ENCODE results near the gene KNOP1.

The KNOP1 gene

DNA sequence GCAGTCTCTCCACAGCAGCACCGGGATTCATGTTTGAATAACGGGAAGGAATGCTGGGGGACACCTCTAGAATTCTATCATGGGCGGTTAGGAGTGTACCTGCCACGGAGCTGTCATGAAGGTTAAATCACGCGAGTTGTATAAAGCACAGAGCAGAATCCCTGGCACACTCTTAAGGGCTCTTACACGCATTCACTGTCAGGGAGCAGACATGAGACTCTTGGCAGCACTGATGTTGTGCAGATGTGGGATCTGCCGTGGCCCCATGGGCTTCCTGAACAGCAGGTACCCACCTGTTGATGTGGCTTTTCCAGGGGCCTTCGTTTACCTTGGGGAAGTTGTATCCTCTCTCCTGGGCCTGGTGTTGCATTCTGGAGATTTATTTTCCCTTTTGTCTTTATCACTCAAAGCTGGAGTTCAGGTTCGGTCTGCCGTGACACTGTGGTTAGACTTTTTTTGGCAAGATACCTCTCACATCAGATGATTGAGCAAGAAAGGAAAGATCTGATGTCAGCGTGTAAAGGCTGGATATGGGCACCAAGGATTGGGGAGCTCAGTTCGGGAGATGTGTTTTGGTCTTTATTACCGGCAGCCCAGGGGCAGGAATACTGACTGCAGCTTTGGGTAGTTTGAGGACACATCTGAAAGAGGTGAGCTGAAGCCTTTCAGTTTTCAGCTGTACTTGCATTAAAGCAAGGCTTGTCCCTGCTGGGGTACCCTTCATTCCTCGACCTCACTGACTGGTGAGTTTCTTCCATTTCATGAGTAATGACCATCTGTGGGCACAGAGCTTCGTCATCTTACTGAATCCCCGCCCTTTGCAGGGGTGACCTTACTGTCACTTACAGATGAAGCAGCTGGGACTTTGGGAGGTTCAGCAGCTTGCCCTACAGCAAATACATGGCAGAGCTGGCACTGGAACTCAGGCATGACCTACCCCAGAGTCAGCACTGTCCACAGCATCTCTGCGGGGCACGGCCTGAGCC, 19.3 kb downstream of the KNOP1 start:
- TF ChIP-seq, protein P1, sequence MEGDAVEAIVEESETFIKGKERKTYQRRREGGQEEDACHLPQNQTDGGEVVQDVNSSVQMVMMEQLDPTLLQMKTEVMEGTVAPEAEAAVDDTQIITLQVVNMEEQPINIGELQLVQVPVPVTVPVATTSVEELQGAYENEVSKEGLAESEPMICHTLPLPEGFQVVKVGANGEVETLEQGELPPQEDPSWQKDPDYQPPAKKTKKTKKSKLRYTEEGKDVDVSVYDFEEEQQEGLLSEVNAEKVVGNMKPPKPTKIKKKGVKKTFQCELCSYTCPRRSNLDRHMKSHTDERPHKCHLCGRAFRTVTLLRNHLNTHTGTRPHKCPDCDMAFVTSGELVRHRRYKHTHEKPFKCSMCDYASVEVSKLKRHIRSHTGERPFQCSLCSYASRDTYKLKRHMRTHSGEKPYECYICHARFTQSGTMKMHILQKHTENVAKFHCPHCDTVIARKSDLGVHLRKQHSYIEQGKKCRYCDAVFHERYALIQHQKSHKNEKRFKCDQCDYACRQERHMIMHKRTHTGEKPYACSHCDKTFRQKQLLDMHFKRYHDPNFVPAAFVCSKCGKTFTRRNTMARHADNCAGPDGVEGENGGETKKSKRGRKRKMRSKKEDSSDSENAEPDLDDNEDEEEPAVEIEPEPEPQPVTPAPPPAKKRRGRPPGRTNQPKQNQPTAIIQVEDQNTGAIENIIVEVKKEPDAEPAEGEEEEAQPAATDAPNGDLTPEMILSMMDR (conservative IDR thresholded peaks at IDR 0.05; ENCODE audit: low read length): no peak
- TF ChIP-seq EZH2phosphoT487 (IDR thresholded peaks at IDR 0.05; ENCODE audit: borderline replicate concordance): no peak
- peaks cover 18% of the 10 kb centered on the region; the same call in 1 of the 2 replicates for H3K36me3 ChIP-seq (ENCODE audit: insufficient read depth, low read length)
- H3K4me2 ChIP-seq (ENCODE audit: low read depth, low read length, poor library complexity, severe bottlenecking): no peak overlapping the region
- H4K20me1 ChIP-seq (ENCODE audit: insufficient read depth, low read length, poor library complexity, severe bottlenecking): no peaks in the 10 kb centered on the region
- H3K27me3 ChIP-seq (ENCODE audit: insufficient read depth, low read length, poor library complexity, severe bottlenecking): no peaks in the 10 kb centered on the region
- no peak overlapping the region for H3K4me3 ChIP-seq (ENCODE audit: low read length, poor library complexity, severe bottlenecking)
- no peaks in the 10 kb centered on the region for H3K9me3 ChIP-seq (ENCODE audit: insufficient read depth, low read depth, low read length)
- no peaks in the 10 kb centered on the region for H3K9me2 ChIP-seq (replicated peaks; ENCODE audit: low read depth, low read length)
- H3K9ac ChIP-seq (ENCODE audit: low read depth, low read length, poor library complexity, severe bottlenecking): no peak overlapping the region
- H3K4me1 ChIP-seq (ENCODE audit: insufficient read depth, low read length, poor library complexity, severe bottlenecking): no peaks in the 10 kb centered on the region
- no peak overlapping the region for H2AFZ ChIP-seq (ENCODE audit: low read length)
- no peaks in the 10 kb centered on the region for H3K79me2 ChIP-seq (ENCODE audit: insufficient read depth, low read length)
- H3F3A ChIP-seq (ENCODE audit: low read depth): no peaks in the 10 kb centered on the region

DNA sequence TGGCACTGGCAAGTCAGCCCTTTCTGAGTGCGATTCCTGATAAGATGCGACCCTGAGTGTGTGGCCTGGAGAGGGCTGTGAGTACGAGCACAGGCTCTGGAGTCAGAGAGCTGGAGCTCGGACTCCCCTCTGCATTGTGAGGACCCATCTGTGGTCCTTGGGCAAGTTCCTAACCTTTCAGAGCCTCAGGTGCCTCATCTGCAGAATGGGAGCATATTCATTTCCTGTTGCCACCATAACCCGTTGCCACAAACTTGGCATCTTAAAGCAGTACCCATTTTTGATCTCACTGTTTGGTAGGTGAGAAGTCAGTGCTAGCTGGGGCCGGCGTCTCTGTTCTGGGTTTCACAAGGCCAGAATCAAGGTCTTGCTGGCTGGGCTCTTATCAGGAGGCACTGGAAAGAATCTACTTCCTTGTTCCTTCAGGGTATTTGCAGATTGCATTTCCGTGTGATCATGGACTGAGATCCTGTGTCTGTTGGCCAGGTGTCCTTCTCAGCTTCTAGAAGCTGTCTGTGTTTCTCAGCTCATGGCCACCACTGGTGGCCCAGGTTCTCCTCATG, 20.2 kb downstream of the KNOP1 start:
- peaks cover 12% of the 10 kb centered on the region; the same call in 1 of the 2 replicates for H3K36me3 ChIP-seq (ENCODE audit: insufficient read depth, low read length)
- no peaks in the 10 kb centered on the region for H3F3A ChIP-seq (ENCODE audit: low read depth)
- no peaks in the 10 kb centered on the region for H3K9me2 ChIP-seq (replicated peaks; ENCODE audit: low read depth, low read length)
- H3K4me2 ChIP-seq (ENCODE audit: low read depth, low read length, poor library complexity, severe bottlenecking): no peak overlapping the region
- H3K9ac ChIP-seq (ENCODE audit: low read depth, low read length, poor library complexity, severe bottlenecking): no peak overlapping the region
- H4K20me1 ChIP-seq (ENCODE audit: insufficient read depth, low read length, poor library complexity, severe bottlenecking): no peaks in the 10 kb centered on the region
- no peak overlapping the region for H3K4me3 ChIP-seq (ENCODE audit: low read length, poor library complexity, severe bottlenecking)
- H3K9me3 ChIP-seq (ENCODE audit: insufficient read depth, low read depth, low read length): no peaks in the 10 kb centered on the region
- TF ChIP-seq EZH2phosphoT487 (IDR thresholded peaks at IDR 0.05; ENCODE audit: borderline replicate concordance): no peak
- TF ChIP-seq, protein P1 (conservative IDR thresholded peaks at IDR 0.05; ENCODE audit: low read length): no peak
- H3K4me1 ChIP-seq (ENCODE audit: insufficient read depth, low read length, poor library complexity, severe bottlenecking): no peaks in the 10 kb centered on the region
- no peak overlapping the region for H2AFZ ChIP-seq (ENCODE audit: low read length)
- H3K79me2 ChIP-seq (ENCODE audit: insufficient read depth, low read length): no peaks in the 10 kb centered on the region
- H3K27me3 ChIP-seq (ENCODE audit: insufficient read depth, low read length, poor library complexity, severe bottlenecking): no peaks in the 10 kb centered on the region

DNA sequence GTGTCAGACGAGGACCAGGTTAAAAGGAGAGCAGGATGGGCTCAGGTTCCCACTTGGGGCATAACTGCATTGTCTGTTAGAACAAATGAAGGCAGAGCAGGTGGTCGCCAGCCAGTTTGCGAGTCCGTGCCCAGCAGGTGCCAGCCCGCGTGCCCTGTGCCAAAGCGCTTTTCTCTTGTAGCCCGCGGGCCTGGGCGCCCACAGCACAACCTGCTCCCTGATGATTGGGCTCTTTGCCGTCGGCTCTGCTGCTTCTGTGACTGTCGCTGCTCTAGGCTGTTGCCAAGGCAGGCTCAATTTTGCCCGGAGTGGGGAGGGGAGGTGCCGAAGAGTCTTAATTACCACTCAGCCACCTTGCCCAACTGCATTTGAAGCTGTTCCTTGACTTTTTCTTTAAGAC, 21.1 kb downstream of the KNOP1 start:
- H3F3A ChIP-seq (ENCODE audit: low read depth): no peaks in the 10 kb centered on the region
- TF ChIP-seq, protein P1 (conservative IDR thresholded peaks at IDR 0.05; ENCODE audit: low read length): no peak
- no peak for TF ChIP-seq EZH2phosphoT487 (IDR thresholded peaks at IDR 0.05; ENCODE audit: borderline replicate concordance)
- no peak overlapping the region for H3K9ac ChIP-seq (ENCODE audit: low read depth, low read length, poor library complexity, severe bottlenecking)
- H3K9me2 ChIP-seq (replicated peaks; ENCODE audit: low read depth, low read length): no peaks in the 10 kb centered on the region
- H2AFZ ChIP-seq (ENCODE audit: low read length): no peak overlapping the region
- H3K4me1 ChIP-seq (ENCODE audit: insufficient read depth, low read length, poor library complexity, severe bottlenecking): no peaks in the 10 kb centered on the region
- H3K4me2 ChIP-seq (ENCODE audit: low read depth, low read length, poor library complexity, severe bottlenecking): no peak overlapping the region
- H3K36me3 ChIP-seq (ENCODE audit: insufficient read depth, low read length): peaks cover 8% of the 10 kb centered on the region; the same call in 1 of the 2 replicates
- H3K4me3 ChIP-seq (ENCODE audit: low read length, poor library complexity, severe bottlenecking): no peak overlapping the region
- no peaks in the 10 kb centered on the region for H3K9me3 ChIP-seq (ENCODE audit: insufficient read depth, low read depth, low read length)
- no peaks in the 10 kb centered on the region for H3K27me3 ChIP-seq (ENCODE audit: insufficient read depth, low read length, poor library complexity, severe bottlenecking)
- no peaks in the 10 kb centered on the region for H4K20me1 ChIP-seq (ENCODE audit: insufficient read depth, low read length, poor library complexity, severe bottlenecking)
- no peaks in the 10 kb centered on the region for H3K79me2 ChIP-seq (ENCODE audit: insufficient read depth, low read length)
